H9 (cell line): Measurements from ENCODE around the gene IMP3. TPM values are rescaled to one million over a fixed set of nuclear protein-coding genes. Genes with fewer than 3 reads are reported as not detected.

Source experiments
- DNase-seq: peaks from one replicate; pipeline ENCODE4 v3.0.0-alpha.2; 2017
- H2AFZ ChIP-seq: one replicate; pipeline ENCODE4 v1.6.1; 2013; ENCODE audit warnings: mild to moderate bottlenecking, low read length, control low read depth, moderate library complexity
- H2AK5ac ChIP-seq: 2 replicates; pipeline ENCODE4 v1.6.1; 2013; ENCODE audit warnings: low read length, control low read depth, mixed read lengths; ENCODE audit not compliant: insufficient read length
- H2BK120ac ChIP-seq: one replicate; pipeline ENCODE4 v1.6.1; 2013; ENCODE audit warnings: low read depth, mild to moderate bottlenecking, low read length, control low read depth, inconsistent platforms; ENCODE audit not compliant: poor library complexity, severe bottlenecking
- H2BK12ac ChIP-seq: 2 replicates; pipeline ENCODE4 v1.6.1; 2013; ENCODE audit warnings: low read length, control low read depth, mixed read lengths, low read depth; ENCODE audit not compliant: insufficient read length
- H2BK15ac ChIP-seq: 2 replicates; pipeline ENCODE4 v1.6.1; 2013; ENCODE audit warnings: low read depth, low read length, control low read depth
- H2BK20ac ChIP-seq: one replicate; pipeline ENCODE4 v1.6.1; 2013; ENCODE audit warnings: low read depth, mild to moderate bottlenecking, low read length, control low read depth, inconsistent platforms; ENCODE audit not compliant: poor library complexity, severe bottlenecking
- H2BK5ac ChIP-seq: 2 replicates; pipeline ENCODE4 v1.6.1; 2013; ENCODE audit warnings: low read length, control low read depth, mixed read lengths; ENCODE audit not compliant: insufficient read length
- H3K14ac ChIP-seq: 2 replicates; pipeline ENCODE4 v1.6.1; 2013; ENCODE audit warnings: low read length, control low read depth; ENCODE audit not compliant: insufficient read depth
- H3K18ac ChIP-seq: 2 replicates; pipeline ENCODE4 v1.6.1; 2013; ENCODE audit warnings: low read depth, mild to moderate bottlenecking, mixed read lengths, low read length, control low read depth; ENCODE audit not compliant: insufficient read length
- H3K23ac ChIP-seq: 2 replicates; pipeline ENCODE4 v1.6.1; 2013; ENCODE audit warnings: low read length, control low read depth, mixed read lengths, low read depth; ENCODE audit not compliant: insufficient read length
- H3K23me2 ChIP-seq: 2 replicates; pipeline ENCODE4 v1.6.1; 2013; ENCODE audit warnings: low read depth, mild to moderate bottlenecking, mixed read lengths, low read length, control low read depth; ENCODE audit not compliant: insufficient read length, poor library complexity, severe bottlenecking
- H3K27ac ChIP-seq: 2 replicates; pipeline ENCODE4 v1.5.1; 2013; ENCODE audit warnings: low read length, control low read depth, mixed read lengths, low read depth; ENCODE audit not compliant: insufficient read length
- H3K27me3 ChIP-seq: 2 replicates; pipeline ENCODE4 v1.6.1; 2013; ENCODE audit warnings: low read length, control low read depth, inconsistent platforms; ENCODE audit not compliant: insufficient read depth
- H3K4ac ChIP-seq: 2 replicates; pipeline ENCODE4 v1.6.1; 2013; ENCODE audit warnings: low read depth, mild to moderate bottlenecking, control low read depth, inconsistent platforms, low read length, moderate library complexity
- H3K4me1 ChIP-seq: 2 replicates; pipeline ENCODE4 v1.6.1; 2013; ENCODE audit warnings: low read length, control low read depth, inconsistent platforms; ENCODE audit not compliant: insufficient read depth
- H3K4me2 ChIP-seq: 2 replicates; pipeline ENCODE4 v1.6.1; 2013; ENCODE audit warnings: low read length, control low read depth, mixed read lengths; ENCODE audit not compliant: insufficient read length, insufficient read depth
- H3K56ac ChIP-seq: 2 replicates; pipeline ENCODE4 v1.6.1; 2013; ENCODE audit warnings: low read depth, mild to moderate bottlenecking, mixed read lengths, low read length, control low read depth; ENCODE audit not compliant: insufficient read length
- H3K79me1 ChIP-seq: 2 replicates; pipeline ENCODE4 v1.6.1; 2013; ENCODE audit warnings: low read depth, mild to moderate bottlenecking, moderate library complexity, low read length, control low read depth, inconsistent platforms; ENCODE audit not compliant: insufficient read depth, poor library complexity, severe bottlenecking
- H3K79me2 ChIP-seq: 2 replicates; pipeline ENCODE4 v1.6.1; 2013; ENCODE audit warnings: low read length, control low read depth, inconsistent platforms; ENCODE audit not compliant: insufficient read depth
- H3K9ac ChIP-seq: 2 replicates; pipeline ENCODE4 v1.6.1; 2013; ENCODE audit warnings: low read length, control low read depth, mixed read lengths; ENCODE audit not compliant: insufficient read length; ENCODE audit errors: extremely low read depth
- H3K9me3 ChIP-seq: one replicate; pipeline ENCODE4 v1.6.1; 2013; ENCODE audit warnings: low read depth, low read length, inconsistent platforms; ENCODE audit not compliant: control insufficient read depth
- H3T11ph ChIP-seq: one replicate; pipeline ENCODE4 v1.6.1; 2013; ENCODE audit warnings: mild to moderate bottlenecking, low read length, control low read depth, inconsistent platforms
- H4K20me1 ChIP-seq: one replicate; pipeline ENCODE4 v1.6.1; 2013; ENCODE audit not compliant: control insufficient read depth, insufficient read length, insufficient read depth
- H4K5ac ChIP-seq: 2 replicates; pipeline ENCODE4 v1.6.1; 2013; ENCODE audit warnings: low read depth, mild to moderate bottlenecking, mixed read lengths, low read length, control low read depth; ENCODE audit not compliant: insufficient read length
- H4K8ac ChIP-seq: replicated peaks from 2 replicates; pipeline ENCODE4 v1.6.1; 2013; ENCODE audit warnings: low read length, control low read depth, mixed read lengths, low read depth; ENCODE audit not compliant: insufficient read length
- H4K91ac ChIP-seq: 2 replicates; pipeline ENCODE4 v1.6.1; 2013; ENCODE audit warnings: low read depth, mild to moderate bottlenecking, moderate library complexity, mixed read lengths, low read length, control low read depth; ENCODE audit not compliant: insufficient read length
- H3K27ac Mint-ChIP-seq, 3 experiments: 2 replicates in 2 of 3; 3 replicates in 1 of 3; pipeline ENCODE4 v1.8.0; 2020 to 2021; ENCODE audit warnings: mixed read lengths in 3 of 3, mild to moderate bottlenecking in 1 of 3, moderate library complexity in 1 of 3
- H3K27me3 Mint-ChIP-seq: 2 replicates; pipeline ENCODE4 v1.8.0; 2021; ENCODE audit warnings: low read depth, mild to moderate bottlenecking, moderate library complexity, mixed read lengths
- H3K36me3 Mint-ChIP-seq, 3 experiments: 2 replicates in 2 of 3; 3 replicates in 1 of 3; pipeline ENCODE4 v1.8.0; 2020 to 2021; ENCODE audit warnings: low read depth in 3 of 3, mixed read lengths in 3 of 3; ENCODE audit not compliant: insufficient read depth in 1 of 3
- H3K4me1 Mint-ChIP-seq, 2 experiments: 2 replicates each; pipeline ENCODE4 v1.8.0; 2020; ENCODE audit warnings: mixed read lengths in 2 of 2
- H3K4me3 Mint-ChIP-seq, 2 experiments: 2 replicates in 1 of 2; 3 replicates in 1 of 2; pipeline ENCODE4 v1.8.0; 2020 to 2021; ENCODE audit warnings: mild to moderate bottlenecking in 2 of 2, mixed read lengths in 2 of 2, moderate library complexity in 1 of 2
- H3K9me3 Mint-ChIP-seq, 2 experiments: 2 replicates in 1 of 2; 3 replicates in 1 of 2; pipeline ENCODE4 v1.8.0; 2020; ENCODE audit warnings: mild to moderate bottlenecking in 2 of 2, mixed read lengths in 2 of 2, moderate library complexity in 1 of 2
- total RNA-seq: library from RNA; stranded (reverse); gene quantifications from 2 replicates; pipeline ENCODE4 v1.2.1, GENCODE V29; 2021
- TF ChIP-seq, protein P1 (sequence below): fragments of 200-600 bp; sonication (generic); conservative IDR thresholded peaks from 3 replicates; pipeline ENCODE4 v1.8.0; 2021; ENCODE audit warnings: antibody characterized with exemption, mild to moderate bottlenecking

IMP3 gene
- total RNA-seq, 1 experiment from 2014 or later: 97.9 TPM

- H3K9ac ChIP-seq: no peak overlapping the region
Observed at GRCh38 chr15:75631935-75632334, 8.1 kb downstream of the IMP3 start.

More at GRCh38 chr15:75631935-75632334, 8.1 kb downstream of the IMP3 start:
- Mint-ChIP-seq H3K9me3 (no peaks in the 10 kb centered on the region), H3K27me3 (no peaks in the 10 kb centered on the region), H3K27ac (no peak overlapping the region), H3K4me1 (peaks cover 7 to 12% of the 10 kb centered on the region in 2 experiments), H3K36me3 (no peaks in the 10 kb centered on the region), H3K4me3 (no peak overlapping the region)
- Histone ChIP-seq H3K23me2 (no peaks in the 10 kb centered on the region), H2AFZ (no peak overlapping the region), H3T11ph (no peak overlapping the region), H3K79me2 (no peaks in the 10 kb centered on the region), H3K27me3 (no peaks in the 10 kb centered on the region), H3K56ac (no peak overlapping the region), H3K4ac (no peak overlapping the region), H2BK20ac (no peak overlapping the region), H3K27ac (no peak overlapping the region), H3K79me1 (no peaks in the 10 kb centered on the region), H2BK120ac (no peak overlapping the region), H2BK12ac (no peak overlapping the region), H3K9me3 (no peaks in the 10 kb centered on the region), H2AK5ac (no peak overlapping the region), H4K8ac (no peak overlapping the region), H3K18ac (no peak overlapping the region), H4K5ac (no peak overlapping the region), H2BK5ac (no peak overlapping the region), H3K4me1 (no peaks in the 10 kb centered on the region), H3K14ac (no peak overlapping the region), H4K91ac (no peak overlapping the region), H3K23ac (no peak overlapping the region), H2BK15ac (no peak overlapping the region), H4K20me1 (no peaks in the 10 kb centered on the region), H3K4me2 (no peak overlapping the region)
- DNase-seq: no peak
- TF ChIP-seq, protein P1, sequence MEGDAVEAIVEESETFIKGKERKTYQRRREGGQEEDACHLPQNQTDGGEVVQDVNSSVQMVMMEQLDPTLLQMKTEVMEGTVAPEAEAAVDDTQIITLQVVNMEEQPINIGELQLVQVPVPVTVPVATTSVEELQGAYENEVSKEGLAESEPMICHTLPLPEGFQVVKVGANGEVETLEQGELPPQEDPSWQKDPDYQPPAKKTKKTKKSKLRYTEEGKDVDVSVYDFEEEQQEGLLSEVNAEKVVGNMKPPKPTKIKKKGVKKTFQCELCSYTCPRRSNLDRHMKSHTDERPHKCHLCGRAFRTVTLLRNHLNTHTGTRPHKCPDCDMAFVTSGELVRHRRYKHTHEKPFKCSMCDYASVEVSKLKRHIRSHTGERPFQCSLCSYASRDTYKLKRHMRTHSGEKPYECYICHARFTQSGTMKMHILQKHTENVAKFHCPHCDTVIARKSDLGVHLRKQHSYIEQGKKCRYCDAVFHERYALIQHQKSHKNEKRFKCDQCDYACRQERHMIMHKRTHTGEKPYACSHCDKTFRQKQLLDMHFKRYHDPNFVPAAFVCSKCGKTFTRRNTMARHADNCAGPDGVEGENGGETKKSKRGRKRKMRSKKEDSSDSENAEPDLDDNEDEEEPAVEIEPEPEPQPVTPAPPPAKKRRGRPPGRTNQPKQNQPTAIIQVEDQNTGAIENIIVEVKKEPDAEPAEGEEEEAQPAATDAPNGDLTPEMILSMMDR: no peak
